T-cell (primary cell): Measurements from ENCODE around the gene BAZ1A. TPM values are rescaled to one million over a fixed set of nuclear protein-coding genes. Genes with fewer than 3 reads are reported as not detected.

Source experiments
- ATAC-seq, 4 experiments: fragments of 200-7000 bp in 3 of 4; fragments of 150-1000 bp in 1 of 4; cut with Tn5 transposase; replicated peaks in 1 of 4; 1 replicate in 3 of 4; 2 replicates in 1 of 4; pipeline ENCODE4 v1.10.0; 2021; ENCODE audit warnings: moderate library complexity in 3 of 4, mild to moderate bottlenecking in 2 of 4, moderate number of reproducible peaks in 1 of 4
- CTCF ChIA-PET, 2 donors: fragments of 300-600 bp; sonication (Branson Sonifier 250); formaldehyde crosslinking; loops; one replicate each; lab custom pipeline; 2022; ENCODE audit warnings: antibody characterized with exemption in 2 of 2; lab: Charles Lee
- POLR2A ChIA-PET, 2 donors: fragments of 300-600 bp; sonication (Branson Sonifier 250); formaldehyde crosslinking; loops; one replicate each; lab custom pipeline; 2022; ENCODE audit warnings: antibody characterized with exemption in 2 of 2; lab: Charles Lee
- DNase-seq, 35 experiments: peaks; one replicate each; pipeline versions ENCODE4 v3.0.0 to v3.0.0-alpha.2; 2013 to 2023
- H3K27ac ChIP-seq: one replicate; pipeline ENCODE4 v1.5.1; 2013; ENCODE audit warnings: low read length
- H3K27me3 ChIP-seq, 2 experiments: replicated peaks in 1 of 2; 1 replicate in 1 of 2; 2 replicates in 1 of 2; pipeline versions ENCODE4 v1.6.1 to v1.7.0; 2013; ENCODE audit warnings: low read length in 1 of 2, mixed read lengths in 1 of 2; ENCODE audit not compliant: control insufficient read depth in 2 of 2, insufficient read depth in 2 of 2; ENCODE audit errors: extremely low read depth in 1 of 2
- H3K36me3 ChIP-seq, 2 donors: 1 replicate in 1 of 2; 2 replicates in 1 of 2; pipeline versions ENCODE4 v1.6.1 to v1.7.0; 2013; ENCODE audit warnings: low read length in 1 of 2; ENCODE audit not compliant: control insufficient read depth in 2 of 2, insufficient read depth in 1 of 2; ENCODE audit errors: extremely low read depth in 1 of 2
- H3K4me1 ChIP-seq, 2 experiments: 1 replicate in 1 of 2; 2 replicates in 1 of 2; pipeline versions ENCODE4 v1.6.1 to v1.7.0; 2013; ENCODE audit warnings: low read length in 2 of 2, mixed read lengths in 1 of 2; ENCODE audit not compliant: insufficient read depth in 2 of 2, control insufficient read depth in 1 of 2; ENCODE audit errors: extremely low read depth in 1 of 2
- H3K4me3 ChIP-seq, 2 donors: 1 replicate in 1 of 2; 2 replicates in 1 of 2; pipeline versions ENCODE4 v1.5.1 to v1.7.0; 2013; ENCODE audit warnings: mild to moderate bottlenecking in 2 of 2, low read length in 1 of 2, moderate library complexity in 1 of 2; ENCODE audit not compliant: control insufficient read depth in 1 of 2; ENCODE audit errors: extremely low read depth in 1 of 2
- H3K9me3 ChIP-seq: 2 replicates; pipeline ENCODE4 v1.7.0; 2013
- H3K27ac Mint-ChIP-seq, 2 donors: one replicate each; pipeline ENCODE4 v1.8.0; 2020 to 2021; ENCODE audit warnings: mild to moderate bottlenecking in 2 of 2, mixed read lengths in 2 of 2
- H3K27me3 Mint-ChIP-seq, 2 donors: one replicate each; pipeline ENCODE4 v1.8.0; 2021 to 2022; ENCODE audit warnings: mixed read lengths in 2 of 2
- H3K36me3 Mint-ChIP-seq: one replicate; pipeline ENCODE4 v1.8.0; 2021; ENCODE audit warnings: mixed read lengths
- H3K4me1 Mint-ChIP-seq, 3 donors: one replicate each; pipeline ENCODE4 v1.8.0; 2020 to 2022; ENCODE audit warnings: mixed read lengths in 3 of 3, mild to moderate bottlenecking in 1 of 3
- H3K4me3 Mint-ChIP-seq, 3 donors: one replicate each; pipeline ENCODE4 v1.8.0; 2020 to 2022; ENCODE audit warnings: mild to moderate bottlenecking in 3 of 3, mixed read lengths in 3 of 3, moderate library complexity in 3 of 3
- H3K9me3 Mint-ChIP-seq, 3 donors: one replicate each; pipeline ENCODE4 v1.8.0; 2020 to 2022; ENCODE audit warnings: mixed read lengths in 3 of 3
- WGBS: methylation state at CpG from one replicate; pipeline ENCODE4 v1.1.5; 2013; ENCODE audit warnings: missing lambda C conversion rate; ENCODE audit not compliant: insufficient coverage; 5-methylcytosine and 5-hydroxymethylcytosine counted together
- total RNA-seq, 35 experiments: library from RNA in 6 of 35; stranded (reverse) in 6 of 35; fragments of 120-200 nt in 1 of 35; gene quantifications; one replicate each; pipeline versions ENCODE4 v1.2.1 to v1.2.4 and lab custom pipeline; 2013 to 2026

BAZ1A gene
- total RNA-seq, 5 donors from 2014 or later (not counting 1 experiment from before 2014, with no cell fraction given): 38.0 to 56.2 (median 44.6) TPM

- no CpG with 5 or more reads among the region's 1 CpG for WGBS
- DNase-seq (no peak), ATAC-seq (no peak)
- Histone ChIP-seq H3K27ac (no peak overlapping the region), H3K4me1 (peaks cover 7 to 16% of the 10 kb centered on the region in 2 experiments), H3K36me3 (peaks cover 0 to 14% of the 10 kb centered on the region in 2 donors), H3K27me3 (no peaks in the 10 kb centered on the region), H3K9me3 (no peaks in the 10 kb centered on the region), H3K4me3 (no peak overlapping the region)
- POLR2A ChIA-PET: interaction anchor here (0.7 kb wide), 2 partner anchors 14 to 159 kb away, joined by 3 to 5 read pairs; no protein-coding TSS in a partner anchor
- Mint-ChIP-seq H3K27me3 (no peaks in the 10 kb centered on the region), H3K9me3 (no peaks in the 10 kb centered on the region), H3K4me3 (no peak overlapping the region), H3K4me1 (peaks cover 44 to 46% (median 45%) of the 10 kb centered on the region in 3 donors), H3K27ac (no peak overlapping the region), H3K36me3 (peaks cover 31% of the 10 kb centered on the region)
- CTCF ChIA-PET: interaction anchor here in 1 of 2 donors (0.7 kb wide), 1 partner anchor 30 kb away, joined by 3 read pairs; no protein-coding TSS in a partner anchor
Measured at GRCh38 chr14:34863844-34864243, 11.3 kb downstream of the BAZ1A start.

- H3K36me3 ChIP-seq: peaks cover 0 to 28% of the 10 kb centered on the region in 2 donors
- ATAC-seq: no peak
- CTCF ChIA-PET: no interaction called here
- Mint-ChIP-seq H3K4me1 (peaks cover 43 to 46% (median 43%) of the 10 kb centered on the region in 3 donors), H3K4me3 (no peak overlapping the region), H3K27me3 (no peaks in the 10 kb centered on the region), H3K9me3 (peaks cover 0 to 7% (median 6%) of the 10 kb centered on the region in 3 donors), H3K27ac (peak overlapping the region; percentile 67 to 75), H3K36me3 (peaks cover 39% of the 10 kb centered on the region)
- WGBS: no CpG with 5 or more reads among the region's 2 CpGs
- POLR2A ChIA-PET: interaction anchor here in 1 of 2 donors (0.9 kb wide), 1 partner anchor 25 kb away, joined by 4 read pairs; no protein-coding TSS in a partner anchor
- no peaks in the 10 kb centered on the region for H3K27me3 ChIP-seq
- H3K4me1 ChIP-seq: peaks cover 9 to 28% of the 10 kb centered on the region in 2 experiments
- DNase-seq: no peak
- H3K9me3 ChIP-seq: no peaks in the 10 kb centered on the region
- H3K4me3 ChIP-seq: no peak overlapping the region
- H3K27ac ChIP-seq: no peak overlapping the region
Measured at GRCh38 chr14:34858765-34859164, 16.4 kb downstream of the BAZ1A start.

- Mint-ChIP-seq H3K4me3 (peak overlapping the region; percentile 5 to 59 (median 22)), H3K27ac (peak overlapping the region; percentile 68 to 85), H3K9me3 (peaks cover 0 to 7% (median 6%) of the 10 kb centered on the region in 3 donors), H3K36me3 (peaks cover 48% of the 10 kb centered on the region), H3K4me1 (peaks cover 48 to 55% (median 48%) of the 10 kb centered on the region in 3 donors), H3K27me3 (no peaks in the 10 kb centered on the region)
- H3K36me3 ChIP-seq: peaks cover 0 to 34% of the 10 kb centered on the region in 2 donors
- 83% methylated on average over 3 of the region's 7 CpGs for WGBS
- CTCF ChIA-PET: interaction anchor here in 1 of 2 donors (0.7 to 0.8 kb wide), 3 partner anchors 9 to 27 kb away, joined by 3 to 6 read pairs (median 5); no protein-coding TSS in a partner anchor
- peak in 28 of 35 experiments; percentile 8 to 65 (median 30) for DNase-seq
- H3K4me1 ChIP-seq: peaks cover 9 to 28% of the 10 kb centered on the region in 2 experiments
- no peaks in the 10 kb centered on the region for H3K27me3 ChIP-seq
- peak; percentile 69 to 97 (median 91) for ATAC-seq
- H3K27ac ChIP-seq: peak overlapping the region; percentile 52
- POLR2A ChIA-PET: interaction anchor here (0.6 to 1.2 kb wide), 6 partner anchors 12 to 76 kb away, joined by 3 to 6 read pairs (median 4); no protein-coding TSS in a partner anchor
- H3K9me3 ChIP-seq: no peaks in the 10 kb centered on the region
- no peak overlapping the region for H3K4me3 ChIP-seq
Measured at GRCh38 chr14:34857689-34858449, 17.3 kb downstream of the BAZ1A start.

GRCh38 chr14:34853041-34853440 lies 22.1 kb downstream of the BAZ1A start:
- CTCF ChIA-PET: interaction anchor here (0.9 to 1.0 kb wide), 2 partner anchors 19 to 528 kb away, joined by 3 read pairs; no protein-coding TSS in a partner anchor
- POLR2A ChIA-PET: interaction anchor here in 1 of 2 donors (1.0 kb wide), 1 partner anchor 89 kb away, joined by 5 read pairs; no protein-coding TSS in a partner anchor
- Mint-ChIP-seq H3K4me3 (no peak overlapping the region), H3K27me3 (no peaks in the 10 kb centered on the region), H3K27ac (peak overlapping the region in 1 of 2 donors; percentile 35), H3K9me3 (peaks cover 0 to 7% (median 6%) of the 10 kb centered on the region in 3 donors), H3K4me1 (peaks cover 34 to 39% (median 38%) of the 10 kb centered on the region in 3 donors), H3K36me3 (peaks cover 33% of the 10 kb centered on the region)
- Histone ChIP-seq H3K27me3 (no peaks in the 10 kb centered on the region), H3K27ac (no peak overlapping the region), H3K9me3 (no peaks in the 10 kb centered on the region), H3K4me1 (peaks cover 7 to 22% of the 10 kb centered on the region in 2 experiments), H3K4me3 (no peak overlapping the region), H3K36me3 (peaks cover 0 to 22% of the 10 kb centered on the region in 2 donors)
- DNase-seq: no peak
- no peak for ATAC-seq

- ChIA-PET POLR2A (interaction anchor here (0.6 to 0.8 kb wide), 4 partner anchors 14 to 227 kb away, joined by 3 to 8 read pairs (median 5); no protein-coding TSS in a partner anchor), CTCF (interaction anchor here (0.6 kb wide), 2 partner anchors 77 to 407 kb away, joined by 3 to 6 read pairs; no protein-coding TSS in a partner anchor)
- no peak for DNase-seq
- Mint-ChIP-seq H3K27me3 (no peaks in the 10 kb centered on the region), H3K9me3 (no peaks in the 10 kb centered on the region), H3K4me1 (peaks cover 26 to 34% (median 32%) of the 10 kb centered on the region in 3 donors), H3K27ac (no peak overlapping the region), H3K36me3 (peaks cover 32% of the 10 kb centered on the region), H3K4me3 (no peak overlapping the region)
- H3K4me1 ChIP-seq: peaks cover 0 to 5% of the 10 kb centered on the region in 2 experiments
- H3K27me3 ChIP-seq: no peaks in the 10 kb centered on the region
- WGBS: no CpG with 5 or more reads among the region's 2 CpGs
- H3K27ac ChIP-seq: no peak overlapping the region
- peaks cover 0 to 17% of the 10 kb centered on the region in 2 donors for H3K36me3 ChIP-seq
- no peak for ATAC-seq
- no peaks in the 10 kb centered on the region for H3K9me3 ChIP-seq
- no peak overlapping the region for H3K4me3 ChIP-seq
Measured at GRCh38 chr14:34851395-34851794, 23.8 kb downstream of the BAZ1A start.

- Mint-ChIP-seq H3K27ac (no peak overlapping the region), H3K9me3 (no peaks in the 10 kb centered on the region), H3K4me3 (no peak overlapping the region), H3K27me3 (no peaks in the 10 kb centered on the region), H3K36me3 (peaks cover 44% of the 10 kb centered on the region), H3K4me1 (peaks cover 33 to 42% (median 36%) of the 10 kb centered on the region in 3 donors)
- ChIA-PET POLR2A (interaction anchor here in 1 of 2 donors (0.7 kb wide), 1 partner anchor 24 kb away, joined by 3 read pairs; no protein-coding TSS in a partner anchor), CTCF (interaction anchor here (0.6 to 0.7 kb wide), 2 partner anchors 26 to 177 kb away, joined by 4 to 8 read pairs; no protein-coding TSS in a partner anchor)
- H3K4me3 ChIP-seq: no peak overlapping the region
- H3K9me3 ChIP-seq: no peaks in the 10 kb centered on the region
- H3K36me3 ChIP-seq: peaks cover 0 to 3% of the 10 kb centered on the region in 2 donors
- peaks cover 0 to 7% of the 10 kb centered on the region in 2 experiments for H3K4me1 ChIP-seq
- DNase-seq (no peak), ATAC-seq (no peak)
- WGBS: no CpG with 5 or more reads among the region's 1 CpG
- no peaks in the 10 kb centered on the region for H3K27me3 ChIP-seq
- H3K27ac ChIP-seq: no peak overlapping the region
Measured at GRCh38 chr14:34845869-34846268, 29.3 kb downstream of the BAZ1A start.
